IMR-90 (cell line): ENCODE results near the gene INSYN2A. TPM values are rescaled to one million over a fixed set of nuclear protein-coding genes. Genes with fewer than 3 reads are reported as not detected.

ENCODE experiments used
- ATAC-seq: fragments of 200-7000 bp; cut with Tn5 transposase; 2 replicates; pipeline ENCODE4 v1.9.1; 2020; ENCODE audit warnings: low read depth, mild to moderate bottlenecking, moderate library complexity
- BruUV-seq: library from RNA; stranded (reverse); fragments of 400-500 nt; replicated peaks from 2 replicates; lab custom pipeline; 2021; lab: Mats Ljungman, UMichigan
- CTCF ChIA-PET: fragments of 300-600 bp; formaldehyde crosslinking; extraction: SDS; loops from one replicate; lab custom pipeline; 2021; ENCODE audit warnings: antibody characterized with exemption; lab: Yijun Ruan, JAX
- POLR2A ChIA-PET: fragments of 300-600 bp; sonication (Branson Sonifier 250); formaldehyde crosslinking; loops from one replicate; lab custom pipeline; 2022; ENCODE audit warnings: antibody characterized with exemption; ENCODE audit not compliant: unreplicated experiment; lab: Charles Lee
- DNase-seq: peaks from one replicate; pipeline ENCODE4 v3.0.0; 2013
- H2AFZ ChIP-seq: replicated peaks from 2 replicates; pipeline ENCODE3; 2013; ENCODE audit warnings: low read length, mild to moderate bottlenecking; ENCODE audit not compliant: poor library complexity
- H2AK5ac ChIP-seq: 2 replicates; pipeline ENCODE4 v1.6.1; 2013; ENCODE audit warnings: low read depth, low read length, inconsistent platforms
- H2AK9ac ChIP-seq: replicated peaks from 2 replicates; pipeline ENCODE3; 2013; ENCODE audit warnings: mild to moderate bottlenecking, low read depth, low read length, moderate library complexity; ENCODE audit not compliant: poor library complexity
- H2BK120ac ChIP-seq: 2 replicates; pipeline ENCODE4 v1.6.1; 2013; ENCODE audit warnings: low read depth, low read length, inconsistent platforms
- H2BK15ac ChIP-seq: 3 replicates; pipeline ENCODE4 v1.6.1; 2013; ENCODE audit warnings: low read depth, low read length, inconsistent platforms
- H2BK20ac ChIP-seq: 2 replicates; pipeline ENCODE4 v1.6.1; 2013; ENCODE audit warnings: low read depth, mild to moderate bottlenecking, inconsistent platforms, low read length, moderate library complexity
- H2BK5ac ChIP-seq: 2 replicates; pipeline ENCODE4 v1.6.1; 2013; ENCODE audit warnings: mild to moderate bottlenecking, low read depth, low read length, inconsistent platforms; ENCODE audit not compliant: poor library complexity, severe bottlenecking
- H3K14ac ChIP-seq: replicated peaks from 2 replicates; pipeline ENCODE4 v1.6.1; 2013; ENCODE audit warnings: low read depth, low read length, inconsistent platforms
- H3K18ac ChIP-seq: 2 replicates; pipeline ENCODE4 v1.6.1; 2013; ENCODE audit warnings: low read depth, low read length, control low read depth
- H3K23ac ChIP-seq: 2 replicates; pipeline ENCODE4 v1.6.1; 2013; ENCODE audit warnings: low read depth, low read length, inconsistent platforms
- H3K27ac ChIP-seq: 2 replicates; pipeline ENCODE4 v1.5.1; 2013; ENCODE audit warnings: mild to moderate bottlenecking, control low read depth, low read length; ENCODE audit not compliant: insufficient read depth
- H3K27me3 ChIP-seq: 2 replicates; pipeline ENCODE4 v1.6.1; 2013; ENCODE audit warnings: low read length; ENCODE audit not compliant: control insufficient read depth, insufficient read depth
- H3K36me3 ChIP-seq: 2 replicates; pipeline ENCODE4 v1.6.1; 2013; ENCODE audit warnings: low read length, mixed read lengths; ENCODE audit not compliant: control insufficient read depth, insufficient read depth
- H3K4ac ChIP-seq: 2 replicates; pipeline ENCODE4 v1.6.1; 2013; ENCODE audit warnings: low read depth, low read length, inconsistent platforms
- H3K4me1 ChIP-seq: 2 replicates; pipeline ENCODE4 v1.6.1; 2013; ENCODE audit warnings: low read length, mixed read lengths; ENCODE audit not compliant: control insufficient read depth, insufficient read depth
- H3K4me2 ChIP-seq: 2 replicates; pipeline ENCODE4 v1.6.1; 2013; ENCODE audit warnings: low read depth, mild to moderate bottlenecking, control low read depth, low read length, moderate library complexity
- H3K4me3 ChIP-seq: 2 replicates; pipeline ENCODE4 v1.5.1; 2013; ENCODE audit warnings: low read depth, mild to moderate bottlenecking, control low read depth, low read length, moderate library complexity; ENCODE audit not compliant: insufficient read depth
- H3K56ac ChIP-seq: 2 replicates; pipeline ENCODE4 v1.6.1; 2013; ENCODE audit warnings: low read length, inconsistent platforms; ENCODE audit not compliant: insufficient read depth; ENCODE audit errors: extremely low read depth
- H3K79me1 ChIP-seq, 2 experiments: 2 replicates each; pipeline ENCODE4 v1.6.1; 2013; ENCODE audit warnings: low read length in 2 of 2, inconsistent platforms in 1 of 2, low read depth in 1 of 2
- H3K9ac ChIP-seq: 2 replicates; pipeline ENCODE4 v1.6.1; 2013; ENCODE audit warnings: low read depth, low read length, control low read depth
- H3K9me1 ChIP-seq: 2 replicates; pipeline ENCODE4 v1.6.1; 2013; ENCODE audit warnings: low read length, inconsistent platforms; ENCODE audit not compliant: insufficient read depth
- H3K9me3 ChIP-seq: 2 replicates; pipeline ENCODE4 v1.6.1; 2013; ENCODE audit warnings: low read length; ENCODE audit not compliant: control insufficient read depth, insufficient read depth
- H4K20me1 ChIP-seq: 2 replicates; pipeline ENCODE4 v1.6.1; 2013; ENCODE audit warnings: low read length, inconsistent platforms; ENCODE audit not compliant: insufficient read depth
- H4K5ac ChIP-seq: 2 replicates; pipeline ENCODE4 v1.6.1; 2013; ENCODE audit warnings: mild to moderate bottlenecking, low read depth, low read length, control low read depth
- H4K8ac ChIP-seq, 2 experiments: 2 replicates each; pipeline ENCODE4 v1.6.1; 2013; ENCODE audit warnings: low read depth in 2 of 2, low read length in 2 of 2, control low read depth in 1 of 2, inconsistent platforms in 1 of 2
- H4K91ac ChIP-seq: 2 replicates; pipeline ENCODE4 v1.6.1; 2013; ENCODE audit warnings: low read depth, low read length, inconsistent platforms; ENCODE audit not compliant: insufficient read depth
- CEBPB ChIP-seq: IDR thresholded peaks from 2 replicates; pipeline ENCODE4 v1.6.1; 2012; ENCODE audit warnings: low read depth, low read length, improper control_type of control experiment
- CHD1 ChIP-seq: IDR thresholded peaks from 2 replicates; pipeline ENCODE4 v1.6.1; 2012; ENCODE audit warnings: low read depth, low read length, improper control_type of control experiment
- FOS ChIP-seq: fragments of 150-350 bp; IDR thresholded peaks from 2 replicates; pipeline ENCODE4 v1.6.1; 2016; ENCODE audit warnings: low read depth, low read length
- MAFK ChIP-seq: IDR thresholded peaks from 2 replicates; pipeline ENCODE4 v1.6.1; 2012; ENCODE audit warnings: low read depth, low read length, improper control_type of control experiment
- MAZ ChIP-seq: IDR thresholded peaks from 2 replicates; pipeline ENCODE4 v1.6.1; 2012; ENCODE audit warnings: low read depth, mild to moderate bottlenecking, low read length, improper control_type of control experiment, moderate library complexity, borderline replicate concordance
- MXI1 ChIP-seq: IDR thresholded peaks from 2 replicates; pipeline ENCODE4 v1.6.1; 2012; ENCODE audit warnings: low read depth, mild to moderate bottlenecking, low read length, moderate library complexity, borderline replicate concordance
- NFE2L2 ChIP-seq: fragments of 150-350 bp; IDR thresholded peaks from 2 replicates; pipeline ENCODE4 v1.6.1; 2016; ENCODE audit warnings: low read depth, mild to moderate bottlenecking, low read length
- RAD21 ChIP-seq: IDR thresholded peaks from 2 replicates; pipeline ENCODE4 v1.6.1; 2012; ENCODE audit warnings: low read length, improper control_type of control experiment
- RCOR1 ChIP-seq: IDR thresholded peaks from 2 replicates; pipeline ENCODE4 v1.6.1; 2012; ENCODE audit warnings: mild to moderate bottlenecking, low read length, improper control_type of control experiment; ENCODE audit not compliant: insufficient replicate concordance
- RFX5 ChIP-seq: IDR thresholded peaks from 2 replicates; pipeline ENCODE4 v1.8.0; 2012; ENCODE audit warnings: low read depth, mild to moderate bottlenecking, low read length, moderate library complexity
- WGBS, 2 experiments: methylation state at CpG; one replicate each; pipeline versions ENCODE4 v1.1.5 to v1.1.7; 2013; ENCODE audit warnings: missing lambda C conversion rate in 2 of 2; ENCODE audit not compliant: insufficient read length in 1 of 2; ENCODE audit errors: extremely low coverage in 2 of 2; 5-methylcytosine and 5-hydroxymethylcytosine counted together
- dilution Hi-C: fragments of 300-500 bp; cut with HindIII; formaldehyde crosslinking; loops from one replicate; pipeline ENCODE4 v1.14.3; 2018; ENCODE audit warnings: low sequenced_read_pairs; ENCODE audit not compliant: unreplicated experiment
- in situ Hi-C: fragments of 300-500 bp; cut with MboI; formaldehyde crosslinking; loops from 3 replicates; pipeline ENCODE4 v1.14.3; 2019; ENCODE audit warnings: low sequenced_read_pairs, inconsistent platforms, mixed read lengths
- intact Hi-C: fragments of 100-400 bp; cut with micrococcal nuclease; formaldehyde crosslinking; loops from 2 replicates; pipeline ENCODE4 v1.10.0; 2022
- polyA plus RNA-seq, 3 experiments: library from polyadenylated mRNA; depleted of rRNA; stranded (reverse); fragments of >200 nt; gene quantifications; 2 replicates each; pipeline ENCODE4 v1.2.3, GENCODE V29; 2012; ENCODE audit warnings: low replicate concordance in 1 of 3
- total RNA-seq: library from RNA; depleted of rRNA; stranded (reverse); fragments of >200 nt; gene quantifications from 2 replicates; pipeline ENCODE4 v1.2.3, GENCODE V29; 2012
- TF ChIP-seq, protein P1 (sequence below): fragments of 150-350 bp; IDR thresholded peaks from 2 replicates; pipeline ENCODE4 v1.6.1; 2017; ENCODE audit warnings: mild to moderate bottlenecking, antibody characterized with exemption, low read length, low read depth
- TF ChIP-seq, protein P2 (sequence below): fragments of 150-350 bp; IDR thresholded peaks from 2 replicates; pipeline ENCODE4 v1.6.1; 2016; ENCODE audit warnings: low read depth, mild to moderate bottlenecking, low read length, moderate library complexity, borderline replicate concordance

INSYN2A gene
- total and polyA plus RNA-seq, 2 of the 4 experiments (the other 2 are of a cell fraction): 0.10 to 0.18 TPM

DNA sequence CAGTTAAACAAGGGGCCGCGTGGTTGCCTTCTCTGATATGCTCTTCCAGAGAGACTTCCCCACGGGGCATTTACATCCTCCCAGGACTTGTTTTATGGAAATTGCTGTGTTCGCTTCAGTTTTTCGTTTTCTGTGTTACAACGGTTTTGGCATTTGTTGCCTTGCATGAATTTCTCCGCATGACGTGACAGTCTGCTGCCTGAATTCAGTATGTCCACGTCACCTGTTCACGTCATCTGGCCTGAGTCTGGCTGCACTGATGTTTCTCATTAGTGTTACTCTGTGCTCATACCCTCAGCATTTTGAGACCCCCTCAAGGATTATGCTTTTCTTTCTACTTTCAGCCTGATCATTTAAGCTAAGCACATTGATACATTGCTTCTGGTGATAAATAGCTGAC, 49.1 kb upstream of the INSYN2A start:
- Histone ChIP-seq H4K5ac (no peak overlapping the region), H4K8ac (no peak overlapping the region), H4K20me1 (peaks cover 4% of the 10 kb centered on the region; the same call in 1 of the 2 replicates), H3K9me1 (peaks cover 12% of the 10 kb centered on the region), H3K27ac (no peak overlapping the region), H3K4me1 (peaks cover 3% of the 10 kb centered on the region; the same call in 1 of the 2 replicates), H3K4me2 (no peak overlapping the region), H2AFZ (no peak overlapping the region), H3K9me3 (no peaks in the 10 kb centered on the region), H3K36me3 (peaks cover 8% of the 10 kb centered on the region), H3K9ac (no peak overlapping the region), H3K23ac (no peak overlapping the region; the same call in 1 of the 2 replicates), H2BK15ac (no peak overlapping the region), H3K4me3 (no peak overlapping the region), H2BK5ac (no peak overlapping the region), H2AK5ac (no peak overlapping the region), H3K79me1 (peaks cover 4 to 10% of the 10 kb centered on the region in 2 experiments; a peak in 3 of 4 replicates), H4K91ac (no peak overlapping the region), H2BK20ac (no peak overlapping the region), H3K56ac (no peak overlapping the region), H3K27me3 (no peaks in the 10 kb centered on the region), H2BK120ac (no peak overlapping the region), H3K18ac (no peak overlapping the region), H3K4ac (no peak overlapping the region), H3K14ac (no peak overlapping the region), H2AK9ac (no peak overlapping the region)
- DNase-seq (no peak), ATAC-seq (no peak)
- intact Hi-C loops (no loop called here), in situ Hi-C loops (no loop called here), dilution Hi-C loops (no loop called here)
- ChIA-PET POLR2A (no interaction called here), CTCF (interaction anchor here (0.7 kb wide), 1 partner anchor 18 kb away, joined by 3 read pairs; no protein-coding TSS in a partner anchor)
- no TSS peak for BruUV-seq
- TF ChIP-seq CEBPB (no peak), CHD1 (no peak), RFX5 (no peak), RAD21 (no peak), RCOR1 (no peak), MXI1 (no peak), MAFK (no peak), FOS (no peak), NFE2L2 (no peak), MAZ (no peak)
- TF ChIP-seq, protein P1, sequence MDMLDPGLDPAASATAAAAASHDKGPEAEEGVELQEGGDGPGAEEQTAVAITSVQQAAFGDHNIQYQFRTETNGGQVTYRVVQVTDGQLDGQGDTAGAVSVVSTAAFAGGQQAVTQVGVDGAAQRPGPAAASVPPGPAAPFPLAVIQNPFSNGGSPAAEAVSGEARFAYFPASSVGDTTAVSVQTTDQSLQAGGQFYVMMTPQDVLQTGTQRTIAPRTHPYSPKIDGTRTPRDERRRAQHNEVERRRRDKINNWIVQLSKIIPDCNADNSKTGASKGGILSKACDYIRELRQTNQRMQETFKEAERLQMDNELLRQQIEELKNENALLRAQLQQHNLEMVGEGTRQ: no peak
- TF ChIP-seq, protein P2, sequence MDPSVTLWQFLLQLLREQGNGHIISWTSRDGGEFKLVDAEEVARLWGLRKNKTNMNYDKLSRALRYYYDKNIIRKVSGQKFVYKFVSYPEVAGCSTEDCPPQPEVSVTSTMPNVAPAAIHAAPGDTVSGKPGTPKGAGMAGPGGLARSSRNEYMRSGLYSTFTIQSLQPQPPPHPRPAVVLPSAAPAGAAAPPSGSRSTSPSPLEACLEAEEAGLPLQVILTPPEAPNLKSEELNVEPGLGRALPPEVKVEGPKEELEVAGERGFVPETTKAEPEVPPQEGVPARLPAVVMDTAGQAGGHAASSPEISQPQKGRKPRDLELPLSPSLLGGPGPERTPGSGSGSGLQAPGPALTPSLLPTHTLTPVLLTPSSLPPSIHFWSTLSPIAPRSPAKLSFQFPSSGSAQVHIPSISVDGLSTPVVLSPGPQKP: no peak
- WGBS, 2 experiments: 100% methylated on average over 1 of the region's 10 CpGs; no CpG with 5 or more reads in 1 of the 2 experiments
